Chondrocyte (in vitro differentiated cells): Measurements from ENCODE around the gene DHH. TPM values are rescaled to one million over a fixed set of nuclear protein-coding genes. Genes with fewer than 3 reads are reported as not detected.

Source experiments
- DNase-seq: peaks from one replicate; pipeline ENCODE4 v3.0.0; 2021; ENCODE audit warnings: mixed read lengths, low spot score
- H3K27ac Mint-ChIP-seq: one replicate; pipeline ENCODE4 v1.8.0; 2021; ENCODE audit warnings: mild to moderate bottlenecking, moderate library complexity, mixed read lengths; ENCODE audit not compliant: unreplicated experiment
- H3K27me3 Mint-ChIP-seq: 2 replicates; pipeline ENCODE4 v1.8.0; 2021; ENCODE audit warnings: low read depth, mixed read lengths
- H3K36me3 Mint-ChIP-seq: 2 replicates; pipeline ENCODE4 v1.8.0; 2021; ENCODE audit warnings: low read depth, mixed read lengths
- H3K4me1 Mint-ChIP-seq: 2 replicates; pipeline ENCODE4 v1.8.0; 2021; ENCODE audit warnings: low read depth, mild to moderate bottlenecking, mixed read lengths
- H3K4me3 Mint-ChIP-seq: one replicate; pipeline ENCODE4 v1.8.0; 2021; ENCODE audit warnings: mild to moderate bottlenecking, moderate library complexity, mixed read lengths; ENCODE audit not compliant: unreplicated experiment
- H3K9me3 Mint-ChIP-seq: 2 replicates; pipeline ENCODE4 v1.8.0; 2021; ENCODE audit warnings: low read depth, mixed read lengths
- total RNA-seq: library from RNA; stranded (reverse); gene quantifications from 3 replicates; pipeline ENCODE4 v1.2.1, GENCODE V29; 2021
- TF ChIP-seq, protein P1 (sequence below): fragments of 200-600 bp; sonication (generic); IDR thresholded peaks from 2 replicates; pipeline ENCODE4 v1.5.0; 2021; ENCODE audit warnings: antibody characterized with exemption, mild to moderate bottlenecking, moderate library complexity

DHH gene
- total RNA-seq, 1 donor from 2014 or later = not detected

DNA sequence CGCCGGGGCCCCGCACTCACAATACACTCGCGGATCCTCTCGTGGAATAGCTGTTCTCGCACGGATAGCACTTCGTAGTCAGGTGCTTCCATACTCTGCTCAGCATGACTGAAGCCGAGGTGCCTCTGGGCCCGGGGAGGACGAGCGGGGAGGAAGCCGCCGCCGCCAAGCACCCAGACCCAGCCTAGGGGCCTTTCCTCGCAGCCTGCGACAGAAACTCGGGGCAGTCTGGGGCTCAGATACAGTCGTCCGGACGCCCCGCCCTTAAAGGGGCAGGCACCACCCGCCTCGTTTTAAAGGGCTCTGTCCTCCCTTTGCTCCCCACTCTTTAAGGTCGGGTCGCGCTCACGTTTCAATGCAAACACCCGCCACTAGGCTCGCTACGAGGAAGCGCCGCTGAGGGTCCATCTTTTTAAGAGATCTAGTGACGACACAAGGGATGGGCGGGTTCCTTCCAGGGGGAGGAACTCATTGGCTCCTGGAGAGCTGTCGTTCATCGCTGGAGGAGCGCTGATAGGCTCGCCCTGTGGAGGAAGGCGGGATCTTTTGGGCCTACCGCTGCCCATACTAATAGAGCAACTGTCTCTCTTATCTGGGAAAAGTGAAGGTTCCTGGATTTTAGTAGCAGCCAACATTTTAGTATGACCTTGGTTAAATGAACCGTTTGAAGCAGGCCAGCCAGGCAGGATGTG is 16.0 kb upstream of the DHH start, which contains the start of gene LMBR1L:
LMBR1L (minus strand) TSS at position 384 of the 692 bp plus-strand sequence; CDS start at position 92, 292 bp downstream.
- Mint-ChIP-seq H3K4me1 (peaks cover 26% of the 10 kb centered on the region), H3K36me3 (no peaks in the 10 kb centered on the region), H3K9me3 (no peaks in the 10 kb centered on the region), H3K27ac (peak within 1 kb of the TSS; percentile 97), H3K27me3 (no peaks in the 10 kb centered on the region), H3K4me3 (peak within 1 kb of the TSS; percentile 97)
- peak; percentile 97 for DNase-seq
- TF ChIP-seq, protein P1, sequence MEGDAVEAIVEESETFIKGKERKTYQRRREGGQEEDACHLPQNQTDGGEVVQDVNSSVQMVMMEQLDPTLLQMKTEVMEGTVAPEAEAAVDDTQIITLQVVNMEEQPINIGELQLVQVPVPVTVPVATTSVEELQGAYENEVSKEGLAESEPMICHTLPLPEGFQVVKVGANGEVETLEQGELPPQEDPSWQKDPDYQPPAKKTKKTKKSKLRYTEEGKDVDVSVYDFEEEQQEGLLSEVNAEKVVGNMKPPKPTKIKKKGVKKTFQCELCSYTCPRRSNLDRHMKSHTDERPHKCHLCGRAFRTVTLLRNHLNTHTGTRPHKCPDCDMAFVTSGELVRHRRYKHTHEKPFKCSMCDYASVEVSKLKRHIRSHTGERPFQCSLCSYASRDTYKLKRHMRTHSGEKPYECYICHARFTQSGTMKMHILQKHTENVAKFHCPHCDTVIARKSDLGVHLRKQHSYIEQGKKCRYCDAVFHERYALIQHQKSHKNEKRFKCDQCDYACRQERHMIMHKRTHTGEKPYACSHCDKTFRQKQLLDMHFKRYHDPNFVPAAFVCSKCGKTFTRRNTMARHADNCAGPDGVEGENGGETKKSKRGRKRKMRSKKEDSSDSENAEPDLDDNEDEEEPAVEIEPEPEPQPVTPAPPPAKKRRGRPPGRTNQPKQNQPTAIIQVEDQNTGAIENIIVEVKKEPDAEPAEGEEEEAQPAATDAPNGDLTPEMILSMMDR = peak; percentile 73

DNA sequence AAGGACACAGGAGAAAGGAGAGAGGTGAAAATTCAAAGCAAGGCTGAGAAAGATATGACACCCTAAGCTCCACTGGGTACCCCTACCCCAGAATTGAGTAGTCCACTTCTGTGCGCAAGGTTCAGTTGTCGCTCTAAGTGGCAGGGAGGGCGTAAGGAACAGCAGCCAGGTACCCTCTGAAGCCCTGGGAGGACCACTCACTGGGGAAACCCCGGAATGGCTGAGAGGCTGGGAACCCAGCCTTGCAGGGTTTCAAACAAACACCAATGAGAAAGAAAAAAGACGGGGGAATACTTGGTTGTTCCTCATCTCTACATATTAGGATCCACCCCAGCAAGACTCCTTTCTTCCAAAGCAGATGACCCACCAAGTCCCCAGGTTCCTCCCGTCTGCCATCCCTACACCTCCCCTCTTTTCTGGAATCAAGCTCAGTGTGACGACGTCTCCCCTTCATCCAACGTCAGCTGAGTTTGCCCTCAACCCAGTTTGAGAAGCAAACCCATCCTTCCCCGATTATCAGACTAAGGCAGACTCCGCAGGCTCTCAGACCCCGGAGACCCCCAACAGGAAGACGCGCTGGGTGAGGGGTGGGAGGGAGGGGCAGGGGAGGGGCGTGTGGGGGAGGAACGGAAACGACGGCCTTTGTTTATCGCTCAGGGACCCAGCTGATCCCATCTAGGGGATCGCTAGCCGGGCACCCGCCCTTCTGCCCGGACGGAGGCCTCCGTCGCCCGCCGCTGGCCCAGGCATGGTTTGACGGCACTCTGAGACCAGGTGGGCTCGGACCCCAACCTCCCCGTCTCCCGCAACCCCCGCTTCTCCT is 15.3 kb upstream of the DHH start:
- peaks cover 2% of the 10 kb centered on the region for H3K36me3 Mint-ChIP-seq
- H3K9me3 Mint-ChIP-seq = no peaks in the 10 kb centered on the region
- H3K27me3 Mint-ChIP-seq = no peaks in the 10 kb centered on the region
- TF ChIP-seq, protein P1 = no peak
- DNase-seq = no peak
- peak overlapping the region; percentile 97 for H3K27ac Mint-ChIP-seq
- H3K4me1 Mint-ChIP-seq = peaks cover 26% of the 10 kb centered on the region
- peak overlapping the region; percentile 97 for H3K4me3 Mint-ChIP-seq

DNA sequence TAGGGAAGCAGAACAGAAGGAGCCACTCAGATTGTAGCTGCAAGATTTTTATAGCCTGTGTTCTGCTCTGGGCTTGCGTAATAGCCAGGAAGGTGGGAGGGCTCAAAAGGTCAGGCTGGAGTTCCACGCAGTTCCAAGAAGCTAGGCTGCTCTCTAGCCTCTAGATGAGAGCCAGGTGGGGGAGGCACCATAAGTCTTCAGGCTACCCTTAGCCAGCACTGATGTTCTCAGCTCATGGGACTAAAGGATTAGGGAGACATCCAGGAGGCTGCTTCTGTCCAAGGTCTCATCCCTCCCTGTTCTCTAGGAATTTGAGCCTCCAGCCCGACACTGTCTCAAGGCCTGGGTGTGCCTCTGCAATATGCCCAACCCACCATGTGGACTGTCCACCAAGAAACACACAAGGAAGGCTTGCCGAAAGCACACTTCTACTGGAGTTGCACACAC is 14.4 kb upstream of the DHH start:
- Mint-ChIP-seq H3K27ac (peak overlapping the region; percentile 94), H3K36me3 (peaks cover 3% of the 10 kb centered on the region), H3K4me1 (peaks cover 26% of the 10 kb centered on the region), H3K27me3 (no peaks in the 10 kb centered on the region), H3K4me3 (peak overlapping the region; percentile 97), H3K9me3 (no peaks in the 10 kb centered on the region)
- DNase-seq = no peak
- TF ChIP-seq, protein P1 = no peak

DNA sequence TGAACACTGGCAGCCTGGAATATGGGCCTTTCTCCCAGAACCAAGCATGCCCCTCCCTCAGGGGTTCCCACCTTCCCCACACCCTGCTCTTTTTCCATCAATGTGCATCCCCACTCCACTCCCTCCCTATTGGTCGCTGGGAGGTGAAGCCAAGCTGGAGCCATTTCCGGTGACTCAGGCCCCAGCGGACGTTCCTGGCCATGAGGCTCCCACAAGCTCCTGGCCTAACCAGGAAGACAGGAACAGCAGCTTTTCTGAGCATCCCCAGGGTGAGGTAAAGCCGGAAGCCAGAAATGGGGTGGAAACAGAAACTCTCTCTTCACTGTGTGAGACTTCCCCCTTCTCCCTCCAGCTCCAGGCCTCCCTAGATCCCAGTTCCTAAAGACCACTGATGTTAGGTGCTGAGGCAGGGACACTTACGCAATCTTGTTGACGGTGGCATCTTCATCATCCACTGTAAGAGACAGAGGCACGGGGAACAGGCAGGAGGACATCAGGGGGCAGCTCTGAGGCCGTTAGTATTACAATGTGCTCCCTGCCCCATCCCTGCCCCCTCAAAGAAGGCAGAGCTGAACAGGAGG is 11.0 kb upstream of the DHH start:
- DNase-seq = no peak
- H3K4me3 Mint-ChIP-seq = no peak overlapping the region
- H3K9me3 Mint-ChIP-seq = no peaks in the 10 kb centered on the region
- TF ChIP-seq, protein P1 = no peak
- H3K27me3 Mint-ChIP-seq = no peaks in the 10 kb centered on the region
- no peak overlapping the region for H3K27ac Mint-ChIP-seq
- H3K36me3 Mint-ChIP-seq = peaks cover 18% of the 10 kb centered on the region
- H3K4me1 Mint-ChIP-seq = peaks cover 21% of the 10 kb centered on the region

DNA sequence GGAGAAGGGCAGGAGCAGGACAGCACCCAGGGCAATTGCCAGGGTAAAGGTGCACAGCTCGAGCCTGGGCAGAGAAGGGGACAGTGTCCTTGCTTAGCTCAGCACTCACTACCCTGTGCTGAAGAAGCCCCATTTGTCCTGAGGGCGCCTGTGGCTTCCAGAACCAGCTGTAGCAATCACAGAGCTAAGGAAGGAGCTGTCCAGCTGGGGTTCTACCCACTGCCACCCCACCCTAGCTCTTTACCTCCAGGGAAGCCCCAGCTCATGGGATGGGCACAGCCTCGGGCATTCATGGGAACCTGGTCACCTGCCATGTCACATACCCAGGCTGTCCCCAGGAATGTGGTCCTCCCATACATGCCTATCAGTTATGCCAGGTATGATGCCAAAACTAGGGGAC is 10.2 kb upstream of the DHH start:
- peaks cover 24% of the 10 kb centered on the region for H3K36me3 Mint-ChIP-seq
- no peak overlapping the region for H3K4me3 Mint-ChIP-seq
- H3K27ac Mint-ChIP-seq = no peak overlapping the region
- no peaks in the 10 kb centered on the region for H3K9me3 Mint-ChIP-seq
- TF ChIP-seq, protein P1 = no peak
- no peaks in the 10 kb centered on the region for H3K27me3 Mint-ChIP-seq
- no peak for DNase-seq
- H3K4me1 Mint-ChIP-seq = peaks cover 19% of the 10 kb centered on the region
